Measurements from ENCODE around the gene NXT1.

Gene NXT1

GRCh38 chr20:23361476-23362391, 11.1 kb downstream of the NXT1 start, which contains the start of gene GZF1:
Gene GZF1, plus strand, starts transcription at chr20:23362182. Its CDS starts 2,202 bp downstream, at chr20:23364384.
- peak; percentile 96 for DNase-seq

GRCh38 chr20:23362392-23363256, 12.0 kb downstream of the NXT1 start:
- DNase-seq: no peak

GRCh38 chr20:23363257-23363649, 12.7 kb downstream of the NXT1 start:
- DNase-seq: no peak

- no peak for DNase-seq
Observed at GRCh38 chr20:23365390-23366165, 15.0 kb downstream of the NXT1 start.

GRCh38 chr20:23366384-23366783, 15.8 kb downstream of the NXT1 start:
- no peak for DNase-seq

- no peak for DNase-seq
Observed at GRCh38 chr20:23367770-23368169, 17.2 kb downstream of the NXT1 start.

GRCh38 chr20:23368316-23369071, 17.9 kb downstream of the NXT1 start:
- DNase-seq: no peak

- no peak for DNase-seq
Observed at GRCh38 chr20:23369072-23369823, 18.7 kb downstream of the NXT1 start.

GRCh38 chr20:23370274-23370673, 19.7 kb downstream of the NXT1 start:
- no peak for DNase-seq

GRCh38 chr20:23370873-23371272, 20.3 kb downstream of the NXT1 start:
- DNase-seq: no peak

GRCh38 chr20:23371496-23371895, 20.9 kb downstream of the NXT1 start:
- DNase-seq: no peak

GRCh38 chr20:23374441-23374840, 23.9 kb downstream of the NXT1 start:
- no peak for DNase-seq

- DNase-seq: no peak
Observed at GRCh38 chr20:23375827-23376226, 25.2 kb downstream of the NXT1 start.

- no peak for DNase-seq
Observed at GRCh38 chr20:23379772-23380171, 29.2 kb downstream of the NXT1 start.

- no peak for DNase-seq
Observed at GRCh38 chr20:23381876-23382275, 31.3 kb downstream of the NXT1 start.

- no peak for DNase-seq
Observed at GRCh38 chr20:23386304-23387117, 35.9 kb downstream of the NXT1 start.

GRCh38 chr20:23387118-23387443, 36.5 kb downstream of the NXT1 start:
- no peak for DNase-seq

- no peak for DNase-seq
Observed at GRCh38 chr20:23390091-23390774, 39.6 kb downstream of the NXT1 start.

GRCh38 chr20:23391707-23392310, 41.2 kb downstream of the NXT1 start:
- no peak for DNase-seq
